ENCODE data around the gene DVL3. TPM values are rescaled to one million over a fixed set of nuclear protein-coding genes. Genes with fewer than 3 reads are reported as not detected.

Gene DVL3
- total RNA-seq, 1 experiment from 2014 or later = 76.2 TPM

GRCh38 chr3:184133840-184134745 lies 21.1 kb upstream of the DVL3 start (continued):
- no peak for TF ChIP-seq ZBTB21 (CRISPR knock-in tag; IDR thresholded peaks at IDR 0.05; ENCODE audit: borderline replicate concordance)
- TF ChIP-seq ZNF317 (CRISPR knock-in tag; IDR thresholded peaks at IDR 0.05; ENCODE audit: borderline replicate concordance, low read depth) = no peak
- no peak for TF ChIP-seq NR2C2 (CRISPR knock-in tag; IDR thresholded peaks at IDR 0.05)
- TF ChIP-seq MLX (CRISPR knock-in tag; IDR thresholded peaks at IDR 0.05) = no peak
- TF ChIP-seq, protein P1, sequence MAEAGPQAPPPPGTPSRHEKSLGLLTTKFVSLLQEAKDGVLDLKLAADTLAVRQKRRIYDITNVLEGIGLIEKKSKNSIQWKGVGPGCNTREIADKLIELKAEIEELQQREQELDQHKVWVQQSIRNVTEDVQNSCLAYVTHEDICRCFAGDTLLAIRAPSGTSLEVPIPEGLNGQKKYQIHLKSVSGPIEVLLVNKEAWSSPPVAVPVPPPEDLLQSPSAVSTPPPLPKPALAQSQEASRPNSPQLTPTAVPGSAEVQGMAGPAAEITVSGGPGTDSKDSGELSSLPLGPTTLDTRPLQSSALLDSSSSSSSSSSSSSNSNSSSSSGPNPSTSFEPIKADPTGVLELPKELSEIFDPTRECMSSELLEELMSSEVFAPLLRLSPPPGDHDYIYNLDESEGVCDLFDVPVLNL (CRISPR knock-in tag; IDR thresholded peaks at IDR 0.05; ENCODE audit: borderline replicate concordance, low read depth) = no peak
- TF ChIP-seq NR3C1 (CRISPR knock-in tag; conservative IDR thresholded peaks at IDR 0.05; ENCODE audit: low read depth) = no peak
- no peak; the same call in 1 of the 2 replicates for TF ChIP-seq NFE2L1 (CRISPR knock-in tag; IDR thresholded peaks at IDR 0.05)
- peak; percentile 59; the same call in 1 of the 2 replicates for TF ChIP-seq FOXP4 (CRISPR knock-in tag; IDR thresholded peaks at IDR 0.05)
- no peak for TF ChIP-seq ATF2 (CRISPR knock-in tag; IDR thresholded peaks at IDR 0.05; ENCODE audit: borderline replicate concordance, low read depth)
- TF ChIP-seq TP53 (CRISPR knock-in tag; IDR thresholded peaks at IDR 0.05) = no peak
- TF ChIP-seq GABPB1 (CRISPR knock-in tag; IDR thresholded peaks at IDR 0.05) = peak; percentile 50; the same call in 1 of the 2 replicates
- TF ChIP-seq SP1 (CRISPR knock-in tag; conservative IDR thresholded peaks at IDR 0.05) = 0 out of 2 replicates have a peak, but pooled peaks have one; percentile 21
- TF ChIP-seq ZNF425 (CRISPR knock-in tag; conservative IDR thresholded peaks at IDR 0.05) = no peak
- TF ChIP-seq ZNF396 (CRISPR knock-in tag; IDR thresholded peaks at IDR 0.05; ENCODE audit: borderline replicate concordance) = no peak
- TF ChIP-seq, protein P2, sequence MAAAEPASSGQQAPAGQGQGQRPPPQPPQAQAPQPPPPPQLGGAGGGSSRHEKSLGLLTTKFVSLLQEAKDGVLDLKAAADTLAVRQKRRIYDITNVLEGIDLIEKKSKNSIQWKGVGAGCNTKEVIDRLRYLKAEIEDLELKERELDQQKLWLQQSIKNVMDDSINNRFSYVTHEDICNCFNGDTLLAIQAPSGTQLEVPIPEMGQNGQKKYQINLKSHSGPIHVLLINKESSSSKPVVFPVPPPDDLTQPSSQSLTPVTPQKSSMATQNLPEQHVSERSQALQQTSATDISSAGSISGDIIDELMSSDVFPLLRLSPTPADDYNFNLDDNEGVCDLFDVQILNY (CRISPR knock-in tag; IDR thresholded peaks at IDR 0.05) = 0 out of 2 replicates have a peak, but pooled peaks have one; percentile 29
- TF ChIP-seq RELA (CRISPR knock-in tag; IDR thresholded peaks at IDR 0.05; ENCODE audit: borderline replicate concordance) = no peak
- TF ChIP-seq ATF3 (CRISPR knock-in tag; conservative IDR thresholded peaks at IDR 0.05) = no peak
- no peak for TF ChIP-seq FOXP1 (CRISPR knock-in tag; IDR thresholded peaks at IDR 0.05; ENCODE audit: borderline replicate concordance)
- TF ChIP-seq, protein P3, sequence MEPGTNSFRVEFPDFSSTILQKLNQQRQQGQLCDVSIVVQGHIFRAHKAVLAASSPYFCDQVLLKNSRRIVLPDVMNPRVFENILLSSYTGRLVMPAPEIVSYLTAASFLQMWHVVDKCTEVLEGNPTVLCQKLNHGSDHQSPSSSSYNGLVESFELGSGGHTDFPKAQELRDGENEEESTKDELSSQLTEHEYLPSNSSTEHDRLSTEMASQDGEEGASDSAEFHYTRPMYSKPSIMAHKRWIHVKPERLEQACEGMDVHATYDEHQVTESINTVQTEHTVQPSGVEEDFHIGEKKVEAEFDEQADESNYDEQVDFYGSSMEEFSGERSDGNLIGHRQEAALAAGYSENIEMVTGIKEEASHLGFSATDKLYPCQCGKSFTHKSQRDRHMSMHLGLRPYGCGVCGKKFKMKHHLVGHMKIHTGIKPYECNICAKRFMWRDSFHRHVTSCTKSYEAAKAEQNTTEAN (CRISPR knock-in tag; IDR thresholded peaks at IDR 0.05) = no peak
- TF ChIP-seq HMGA2 (CRISPR knock-in tag; IDR thresholded peaks at IDR 0.05) = no peak
- no peak for TF ChIP-seq ZNF232 (CRISPR knock-in tag; IDR thresholded peaks at IDR 0.05)
- no peak for TF ChIP-seq RORB (CRISPR knock-in tag; IDR thresholded peaks at IDR 0.05)
- TF ChIP-seq, protein P4, sequence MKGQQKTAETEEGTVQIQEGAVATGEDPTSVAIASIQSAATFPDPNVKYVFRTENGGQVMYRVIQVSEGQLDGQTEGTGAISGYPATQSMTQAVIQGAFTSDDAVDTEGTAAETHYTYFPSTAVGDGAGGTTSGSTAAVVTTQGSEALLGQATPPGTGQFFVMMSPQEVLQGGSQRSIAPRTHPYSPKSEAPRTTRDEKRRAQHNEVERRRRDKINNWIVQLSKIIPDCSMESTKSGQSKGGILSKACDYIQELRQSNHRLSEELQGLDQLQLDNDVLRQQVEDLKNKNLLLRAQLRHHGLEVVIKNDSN (CRISPR knock-in tag; IDR thresholded peaks at IDR 0.05) = peak; percentile 74
- no peak for TF ChIP-seq ZMAT4 (CRISPR knock-in tag; IDR thresholded peaks at IDR 0.05)
- no peak for TF ChIP-seq ZNF121 (CRISPR knock-in tag; IDR thresholded peaks at IDR 0.05)
- peak; percentile 63; the same call in 1 of the 2 replicates for TF ChIP-seq FOXK1 (CRISPR knock-in tag; IDR thresholded peaks at IDR 0.05)
- no peak for TF ChIP-seq NFATC4 (CRISPR knock-in tag; IDR thresholded peaks at IDR 0.05)

Data from WTC11 (cell line).